DND-41 (cell line): Measurements from ENCODE around the gene SLC39A9.

Source experiments
- EZH2 ChIP-seq: IDR thresholded peaks from 3 replicates; pipeline ENCODE4 v1.6.1; 2012; ENCODE audit warnings: borderline replicate concordance, low read depth, mild to moderate bottlenecking, moderate library complexity, low read length, inconsistent platforms; ENCODE audit not compliant: severe bottlenecking
- TF ChIP-seq, protein P1 (sequence below): IDR thresholded peaks from 2 replicates; pipeline ENCODE4 v1.5.1; 2012; ENCODE audit warnings: borderline replicate concordance, low read length, moderate library complexity, mild to moderate bottlenecking; ENCODE audit not compliant: poor library complexity, severe bottlenecking; ENCODE audit errors: extremely low read depth

DNA sequence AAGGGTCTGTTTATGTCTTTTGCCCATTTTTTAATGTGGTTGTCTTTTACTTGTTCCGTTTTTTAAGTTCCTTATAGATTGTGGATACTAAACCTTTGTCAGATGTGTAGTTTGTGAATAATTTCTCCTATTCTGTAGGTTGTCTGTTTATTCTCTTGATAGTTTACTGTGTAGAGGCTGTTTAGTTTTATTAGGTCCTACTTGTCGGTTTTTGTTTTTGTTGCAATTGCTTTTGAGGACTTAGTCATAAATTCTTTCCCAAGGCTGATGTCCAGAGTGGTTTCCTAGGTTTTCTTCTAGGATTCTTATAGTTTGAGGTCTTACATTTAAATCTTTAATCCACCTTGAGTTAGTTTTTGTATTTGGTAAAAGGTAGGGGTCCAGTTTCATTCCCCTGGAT, 33.9 kb downstream of the SLC39A9 start:
- no peak for TF ChIP-seq EZH2
- TF ChIP-seq, protein P1, sequence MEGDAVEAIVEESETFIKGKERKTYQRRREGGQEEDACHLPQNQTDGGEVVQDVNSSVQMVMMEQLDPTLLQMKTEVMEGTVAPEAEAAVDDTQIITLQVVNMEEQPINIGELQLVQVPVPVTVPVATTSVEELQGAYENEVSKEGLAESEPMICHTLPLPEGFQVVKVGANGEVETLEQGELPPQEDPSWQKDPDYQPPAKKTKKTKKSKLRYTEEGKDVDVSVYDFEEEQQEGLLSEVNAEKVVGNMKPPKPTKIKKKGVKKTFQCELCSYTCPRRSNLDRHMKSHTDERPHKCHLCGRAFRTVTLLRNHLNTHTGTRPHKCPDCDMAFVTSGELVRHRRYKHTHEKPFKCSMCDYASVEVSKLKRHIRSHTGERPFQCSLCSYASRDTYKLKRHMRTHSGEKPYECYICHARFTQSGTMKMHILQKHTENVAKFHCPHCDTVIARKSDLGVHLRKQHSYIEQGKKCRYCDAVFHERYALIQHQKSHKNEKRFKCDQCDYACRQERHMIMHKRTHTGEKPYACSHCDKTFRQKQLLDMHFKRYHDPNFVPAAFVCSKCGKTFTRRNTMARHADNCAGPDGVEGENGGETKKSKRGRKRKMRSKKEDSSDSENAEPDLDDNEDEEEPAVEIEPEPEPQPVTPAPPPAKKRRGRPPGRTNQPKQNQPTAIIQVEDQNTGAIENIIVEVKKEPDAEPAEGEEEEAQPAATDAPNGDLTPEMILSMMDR: no peak
